HFFc6 (cell line): ENCODE measurements around the gene HS3ST3A1. TPM values are rescaled to one million over a fixed set of nuclear protein-coding genes. Genes with fewer than 3 reads are reported as not detected.
"Not testable (repeated sequence)": the region's sequence is repeated elsewhere in the genome, so short reads cannot be mapped to it uniquely, and the experiment has no call there.

Experiments
- DNase-seq: peaks from one replicate; pipeline ENCODE4 v3.0.0-alpha.2; 2018
- H3K27ac Mint-ChIP-seq: 2 replicates; pipeline ENCODE4 v1.8.0; 2020; ENCODE audit warnings: mild to moderate bottlenecking, mixed read lengths
- H3K27me3 Mint-ChIP-seq: 2 replicates; pipeline ENCODE4 v1.8.0; 2021; ENCODE audit warnings: mild to moderate bottlenecking, moderate library complexity, mixed read lengths; ENCODE audit not compliant: insufficient read depth
- H3K36me3 Mint-ChIP-seq: 2 replicates; pipeline ENCODE4 v1.8.0; 2021; ENCODE audit warnings: low read depth, mixed read lengths
- H3K4me1 Mint-ChIP-seq: 2 replicates; pipeline ENCODE4 v1.8.0; 2020; ENCODE audit warnings: low read depth, mixed read lengths
- H3K4me3 Mint-ChIP-seq: 2 replicates; pipeline ENCODE4 v1.8.0; 2020; ENCODE audit warnings: mild to moderate bottlenecking, moderate library complexity, mixed read lengths
- H3K9me3 Mint-ChIP-seq: 2 replicates; pipeline ENCODE4 v1.8.0; 2020; ENCODE audit warnings: mild to moderate bottlenecking, mixed read lengths
- total RNA-seq, 6 experiments: library from RNA; stranded (reverse); fragmentation: NEBNext Ultra II Directional; extraction: Animal tissue kit (Norgen Biotek cat#: 25700); gene quantifications; 2 replicates in 1 of 6; 3 replicates in 5 of 6; pipeline ENCODE4 v1.2.3, GENCODE V29; 2021
- TF ChIP-seq, protein P1 (sequence below): fragments of 200-600 bp; sonication (generic); IDR thresholded peaks from 2 replicates; pipeline ENCODE4 v1.5.0; 2021; ENCODE audit warnings: antibody characterized with exemption, mild to moderate bottlenecking

The HS3ST3A1 gene
- total RNA-seq, 6 experiments from 2014 or later = 29.4 to 45.8 (median 36.5) TPM

DNA sequence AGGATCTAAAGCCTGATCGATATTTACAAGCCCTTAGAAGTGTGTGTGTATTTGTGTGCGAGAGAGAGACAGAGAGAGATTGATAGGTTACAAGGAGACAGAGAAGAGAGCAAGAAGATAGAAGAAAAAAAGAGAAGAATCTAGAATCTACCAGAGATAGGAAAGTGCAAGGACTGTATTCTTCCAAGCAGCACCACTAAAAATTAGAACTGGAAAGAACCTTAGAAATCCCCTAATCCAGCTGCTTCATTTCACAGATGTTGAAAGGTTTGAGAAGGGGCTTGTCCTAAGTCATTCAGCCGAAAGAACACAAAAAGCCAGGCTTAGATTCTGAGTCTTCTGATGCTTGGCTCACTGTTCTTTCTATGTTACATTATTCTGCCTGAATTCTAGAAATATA is 92.2 kb downstream of the HS3ST3A1 start:
- DNase-seq = no peak
- peaks cover 65% of the 10 kb centered on the region for H3K4me1 Mint-ChIP-seq
- H3K27me3 Mint-ChIP-seq = no peaks in the 10 kb centered on the region; the same call in 1 of the 2 replicates
- no peaks in the 10 kb centered on the region for H3K9me3 Mint-ChIP-seq
- H3K36me3 Mint-ChIP-seq = peaks cover 56% of the 10 kb centered on the region
- TF ChIP-seq, protein P1, sequence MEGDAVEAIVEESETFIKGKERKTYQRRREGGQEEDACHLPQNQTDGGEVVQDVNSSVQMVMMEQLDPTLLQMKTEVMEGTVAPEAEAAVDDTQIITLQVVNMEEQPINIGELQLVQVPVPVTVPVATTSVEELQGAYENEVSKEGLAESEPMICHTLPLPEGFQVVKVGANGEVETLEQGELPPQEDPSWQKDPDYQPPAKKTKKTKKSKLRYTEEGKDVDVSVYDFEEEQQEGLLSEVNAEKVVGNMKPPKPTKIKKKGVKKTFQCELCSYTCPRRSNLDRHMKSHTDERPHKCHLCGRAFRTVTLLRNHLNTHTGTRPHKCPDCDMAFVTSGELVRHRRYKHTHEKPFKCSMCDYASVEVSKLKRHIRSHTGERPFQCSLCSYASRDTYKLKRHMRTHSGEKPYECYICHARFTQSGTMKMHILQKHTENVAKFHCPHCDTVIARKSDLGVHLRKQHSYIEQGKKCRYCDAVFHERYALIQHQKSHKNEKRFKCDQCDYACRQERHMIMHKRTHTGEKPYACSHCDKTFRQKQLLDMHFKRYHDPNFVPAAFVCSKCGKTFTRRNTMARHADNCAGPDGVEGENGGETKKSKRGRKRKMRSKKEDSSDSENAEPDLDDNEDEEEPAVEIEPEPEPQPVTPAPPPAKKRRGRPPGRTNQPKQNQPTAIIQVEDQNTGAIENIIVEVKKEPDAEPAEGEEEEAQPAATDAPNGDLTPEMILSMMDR = no peak
- H3K4me3 Mint-ChIP-seq = no peak overlapping the region; the same call in 1 of the 2 replicates
- H3K27ac Mint-ChIP-seq = peak overlapping the region; percentile 59

- no peak for DNase-seq
- Mint-ChIP-seq H3K27me3 (no peaks in the 10 kb centered on the region; the same call in 1 of the 2 replicates), H3K4me1 (peaks cover 63% of the 10 kb centered on the region), H3K27ac (peak overlapping the region; percentile 59), H3K9me3 (no peaks in the 10 kb centered on the region), H3K36me3 (peaks cover 53% of the 10 kb centered on the region), H3K4me3 (no peak overlapping the region; the same call in 1 of the 2 replicates)
- TF ChIP-seq, protein P1 = no peak
Measured at GRCh38 chr17:13508896-13509295, 92.8 kb downstream of the HS3ST3A1 start.

GRCh38 chr17:13503526-13503925 is 98.2 kb downstream of the HS3ST3A1 start:
- H3K9me3 Mint-ChIP-seq = no peaks in the 10 kb centered on the region
- TF ChIP-seq, protein P1 = no peak
- peaks cover 41% of the 10 kb centered on the region for H3K4me1 Mint-ChIP-seq
- H3K4me3 Mint-ChIP-seq = no peak overlapping the region
- peak overlapping the region; percentile 31 for H3K27ac Mint-ChIP-seq
- DNase-seq = no peak
- H3K27me3 Mint-ChIP-seq = no peaks in the 10 kb centered on the region; the same call in 1 of the 2 replicates
- peaks cover 50% of the 10 kb centered on the region for H3K36me3 Mint-ChIP-seq

DNA sequence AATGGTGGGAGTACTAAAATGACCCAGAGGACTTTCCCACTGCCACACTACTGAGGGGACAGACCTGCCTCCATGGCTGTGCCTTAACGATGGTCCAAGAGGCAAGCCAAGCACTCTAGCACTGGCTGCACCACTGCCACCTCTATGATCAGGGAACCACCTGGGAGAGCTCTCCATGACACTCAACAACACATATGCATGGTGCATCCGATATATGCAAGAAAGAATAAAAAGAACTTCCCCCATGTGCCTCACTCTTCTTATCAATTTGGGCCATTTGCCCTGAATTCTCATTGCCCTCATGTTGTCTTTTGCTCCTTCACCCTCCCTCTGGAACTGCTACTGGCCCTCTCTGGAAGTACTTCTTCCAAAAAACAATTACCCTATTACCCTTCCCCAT is 99.5 kb downstream of the HS3ST3A1 start:
- Mint-ChIP-seq H3K4me1 (peaks cover 41% of the 10 kb centered on the region), H3K36me3 (peaks cover 50% of the 10 kb centered on the region), H3K4me3 (no peak overlapping the region), H3K9me3 (no peaks in the 10 kb centered on the region), H3K27me3 (peaks cover 4% of the 10 kb centered on the region), H3K27ac (no peak overlapping the region)
- DNase-seq = no peak
- TF ChIP-seq, protein P1 = no peak

DNA sequence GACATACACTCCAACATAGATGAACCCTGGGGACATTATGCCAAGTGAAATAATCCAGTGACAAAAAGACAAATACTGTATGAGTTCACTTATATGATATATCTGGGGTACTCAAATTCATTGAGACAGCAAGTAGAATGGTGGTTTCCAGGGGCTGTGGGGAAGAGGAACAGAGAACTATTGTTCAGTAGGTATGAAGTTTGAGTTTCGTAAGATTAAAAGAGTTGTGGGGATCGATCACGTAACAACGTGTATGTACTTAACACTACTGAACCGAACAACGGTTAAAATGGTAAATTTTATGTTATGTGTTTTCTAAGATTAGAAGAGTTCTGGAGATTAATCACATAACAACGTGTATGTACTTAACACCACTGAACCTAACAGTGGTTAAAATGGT is 100.8 kb downstream of the HS3ST3A1 start:
- Mint-ChIP-seq H3K9me3 (no peaks in the 10 kb centered on the region), H3K4me3 (no peak overlapping the region), H3K27me3 (peaks cover 4% of the 10 kb centered on the region), H3K36me3 (peaks cover 47% of the 10 kb centered on the region), H3K4me1 (peaks cover 39% of the 10 kb centered on the region), H3K27ac (no peak overlapping the region)
- TF ChIP-seq, protein P1 = no peak
- no peak for DNase-seq

DNA sequence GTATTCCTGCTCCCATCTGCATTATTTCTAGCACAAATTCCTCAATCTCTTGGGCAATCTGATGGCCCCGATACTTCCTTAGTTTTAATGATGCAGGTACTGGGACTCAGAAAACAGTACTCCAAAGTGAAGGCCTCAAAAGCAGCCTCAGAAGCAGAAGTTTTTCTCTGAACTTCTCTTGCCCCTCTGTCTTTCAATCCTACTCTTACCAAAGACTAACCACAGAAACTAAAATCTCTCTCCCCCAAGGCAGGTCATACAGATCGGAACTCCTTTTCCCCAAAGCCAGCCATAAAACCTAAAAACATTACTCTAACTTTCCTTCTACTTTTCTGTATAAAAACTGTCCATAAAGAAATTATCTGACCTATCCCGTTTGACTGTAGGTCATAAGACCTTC is 103.5 kb downstream of the HS3ST3A1 start:
- Mint-ChIP-seq H3K27me3 (peaks cover 4% of the 10 kb centered on the region), H3K27ac (peak overlapping the region; percentile 43), H3K36me3 (peaks cover 49% of the 10 kb centered on the region), H3K4me1 (peaks cover 36% of the 10 kb centered on the region), H3K9me3 (no peaks in the 10 kb centered on the region), H3K4me3 (no peak overlapping the region; the same call in 1 of the 2 replicates)
- no peak for DNase-seq
- TF ChIP-seq, protein P1 = no peak

DNA sequence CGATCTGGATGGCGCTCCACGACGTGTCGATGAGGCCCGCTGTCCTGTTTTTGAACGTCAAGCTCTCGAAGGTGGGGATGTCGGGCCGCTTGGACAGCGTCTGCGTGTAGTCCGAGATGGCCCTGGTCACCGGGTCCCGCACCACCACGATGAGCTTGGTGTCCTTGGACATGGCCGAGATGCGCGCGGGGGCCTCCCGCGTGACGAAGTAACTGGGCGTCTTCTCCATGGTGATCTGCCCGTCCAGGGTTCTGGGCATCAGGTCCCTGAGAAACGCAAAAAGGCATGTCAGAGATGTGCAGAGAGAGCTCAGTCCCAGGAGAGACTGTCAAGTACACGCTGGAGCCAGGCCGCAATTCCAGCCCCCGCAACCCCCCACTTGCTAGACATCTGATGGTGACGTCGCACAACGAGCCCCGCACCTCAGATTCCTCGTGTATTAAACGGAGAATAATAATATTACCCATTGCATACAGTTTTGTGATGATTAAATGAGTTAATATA is 105.1 kb downstream of the HS3ST3A1 start:
- Mint-ChIP-seq H3K4me1 (peaks cover 39% of the 10 kb centered on the region), H3K36me3 (peaks cover 49% of the 10 kb centered on the region)
- H3K4me3 Mint-ChIP-seq, DNase-seq, H3K9me3 Mint-ChIP-seq, H3K27ac Mint-ChIP-seq, H3K27me3 Mint-ChIP-seq: not testable (repeated sequence)
